HG02973 (cell line): Measurements from ENCODE around the gene MEGF6.

Source experiments
- ATAC-seq: cut with Tn5 transposase; IDR thresholded peaks from one replicate; pipeline ENCODE4 v1.9.1; 2021; ENCODE audit warnings: moderate library complexity; ENCODE audit not compliant: unreplicated experiment

Gene MEGF6

GRCh38 chr1:3645666-3646355, 34.5 kb upstream of the MEGF6 start:
- ATAC-seq = no peak

- no peak for ATAC-seq
Observed at GRCh38 chr1:3645247-3645646, 33.9 kb upstream of the MEGF6 start.

DNA sequence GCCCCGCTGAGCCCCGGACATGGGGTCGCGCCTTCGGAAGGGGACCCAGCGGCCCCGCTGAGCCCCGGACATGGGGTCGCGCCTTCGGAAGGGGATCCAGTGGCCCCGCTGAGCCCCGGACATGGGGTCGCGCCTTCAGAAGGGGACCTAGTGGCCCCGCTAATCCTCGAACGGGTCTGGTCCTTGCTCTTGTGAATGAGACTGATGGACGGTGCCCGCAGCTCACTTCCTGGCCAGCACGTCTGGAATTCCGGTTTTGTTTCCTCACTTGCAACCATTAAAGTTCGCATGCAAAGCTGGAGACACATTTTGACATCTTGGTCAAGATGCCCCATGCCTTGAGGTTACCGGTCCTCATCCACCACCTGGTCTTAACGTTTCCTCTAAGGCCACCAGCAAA, 33.0 kb upstream of the MEGF6 start:
- no peak for ATAC-seq

- no peak for ATAC-seq
Observed at GRCh38 chr1:3642919-3643675, 31.8 kb upstream of the MEGF6 start.

DNA sequence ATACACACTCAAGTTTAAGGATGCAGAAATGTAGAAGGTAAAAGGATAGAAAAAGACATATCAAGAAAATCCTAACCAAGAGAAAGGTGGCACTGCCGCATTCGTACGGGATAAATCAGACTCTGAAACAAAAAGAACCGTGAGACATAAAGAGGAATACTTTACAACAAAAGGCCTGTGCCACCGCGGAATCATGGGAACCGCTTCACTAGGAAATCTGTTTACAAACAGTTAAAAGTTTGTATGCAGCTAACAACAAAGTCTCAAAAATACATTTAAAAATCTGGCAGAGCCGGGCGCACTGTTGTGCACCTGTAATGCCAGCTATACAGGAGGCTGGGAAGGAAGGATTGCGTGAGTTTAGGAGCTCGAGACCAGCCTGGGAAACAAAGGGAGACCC, 30.5 kb upstream of the MEGF6 start:
- ATAC-seq = no peak

DNA sequence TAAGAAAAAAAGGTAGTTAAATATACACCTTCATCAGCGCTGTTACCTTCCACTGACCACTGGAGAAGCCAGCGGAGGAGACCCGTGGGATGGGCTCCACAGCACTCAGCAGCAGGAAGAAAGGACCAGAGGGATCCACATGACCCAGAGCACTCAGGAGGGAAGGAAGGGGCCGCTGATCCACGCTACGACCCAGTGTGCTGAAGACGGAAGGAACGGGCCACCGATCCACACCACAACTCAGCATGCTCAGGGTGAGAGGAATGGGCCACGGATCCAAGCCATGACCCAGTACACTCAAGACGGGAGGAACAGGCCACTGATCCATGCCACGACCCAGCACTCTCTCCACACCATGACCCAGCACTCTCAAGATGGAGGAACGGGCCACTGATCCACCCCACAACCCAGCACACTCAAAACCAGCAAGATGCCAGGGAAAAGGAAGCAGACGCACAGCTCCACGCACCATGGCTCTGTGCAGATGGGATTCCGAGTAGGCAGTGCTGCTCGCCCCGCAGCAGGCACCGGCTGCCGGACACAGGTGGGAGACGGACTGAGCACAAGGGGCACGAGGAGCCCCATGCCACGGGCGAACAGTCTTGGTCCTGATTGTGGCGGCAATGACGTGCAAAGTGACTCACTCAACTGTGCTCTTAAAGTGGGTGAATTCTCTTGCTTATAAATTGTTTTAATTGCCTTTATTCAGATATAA, 29.9 kb upstream of the MEGF6 start:
- ATAC-seq = no peak

DNA sequence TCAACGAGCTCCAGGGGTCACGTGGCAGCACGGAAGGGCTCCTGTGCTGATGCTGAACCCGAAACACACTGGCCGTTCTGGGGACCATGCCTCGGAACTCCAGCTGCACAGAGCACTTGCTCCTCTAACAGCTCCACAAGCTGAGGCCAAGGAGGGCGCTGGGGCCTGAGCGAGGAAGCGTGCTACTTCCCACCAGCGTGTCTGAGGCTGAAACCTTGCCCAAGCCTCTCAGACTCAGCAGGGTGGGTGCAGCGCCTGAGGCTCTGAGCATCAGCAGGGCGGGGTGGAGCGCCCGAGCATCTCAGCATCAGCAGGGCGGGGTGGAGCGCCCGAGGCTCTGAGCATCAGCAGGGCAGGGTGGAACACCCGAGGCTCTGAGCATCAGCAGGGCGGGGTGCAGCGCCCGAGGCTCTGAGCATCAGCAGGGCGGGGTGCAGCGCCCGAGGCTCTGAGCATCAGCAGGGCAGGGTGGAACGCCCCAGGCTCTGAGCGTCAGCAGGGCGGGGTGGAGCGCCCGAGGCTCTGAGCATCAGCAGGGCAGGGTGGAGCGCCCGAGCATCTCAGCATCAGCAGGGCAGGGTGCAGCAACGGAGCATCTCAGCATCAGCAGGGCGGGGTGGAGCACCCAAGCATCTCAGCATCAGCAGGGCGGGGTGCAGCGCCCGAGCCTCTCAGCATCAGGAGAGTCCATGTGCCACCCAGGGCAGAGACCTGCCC, 29.0 kb upstream of the MEGF6 start:
- no peak for ATAC-seq

DNA sequence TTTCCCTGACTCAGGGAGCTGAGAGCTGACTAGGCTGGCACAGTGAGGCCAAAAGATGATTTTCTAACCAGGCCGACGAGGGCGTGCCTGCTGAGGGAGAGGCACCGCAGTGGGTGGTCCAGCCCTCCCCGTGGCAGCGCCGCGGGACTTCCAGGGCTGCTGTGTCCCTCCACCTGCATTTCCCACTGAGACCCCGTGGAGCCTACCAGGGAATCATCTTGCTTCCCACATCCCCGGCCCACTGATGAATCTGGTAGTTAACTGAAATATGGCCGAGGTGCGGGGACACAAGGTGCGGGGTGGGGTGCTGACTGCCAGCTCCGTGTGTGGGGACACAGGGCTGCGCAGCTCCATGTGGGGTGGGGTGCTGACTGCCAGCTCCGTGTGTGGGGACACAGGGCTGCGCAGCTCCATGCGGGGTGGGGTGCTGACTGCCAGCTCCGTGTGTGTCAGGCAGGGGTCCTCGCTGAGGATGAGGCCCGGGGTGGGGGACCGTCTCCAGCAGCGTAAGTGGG, 28.1 kb upstream of the MEGF6 start:
- ATAC-seq = no peak

DNA sequence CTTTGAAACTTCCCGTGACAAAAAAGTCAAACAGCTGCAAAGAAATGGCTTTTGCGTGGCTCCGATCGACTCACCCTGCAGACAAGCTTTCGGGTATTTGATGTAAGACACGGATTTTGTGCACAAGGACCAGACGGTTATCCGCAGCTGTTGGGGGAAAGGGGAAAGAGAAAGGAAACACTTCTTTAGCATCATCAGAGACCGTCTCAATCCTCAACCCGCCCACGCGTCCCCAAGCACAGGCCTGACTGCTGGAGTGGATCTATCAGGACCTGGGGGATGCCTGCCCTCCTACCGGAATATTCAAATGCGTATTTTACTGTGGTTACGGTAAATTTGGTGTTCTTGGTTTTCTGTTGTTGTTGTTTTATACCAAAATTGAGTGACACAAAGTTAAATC, 27.4 kb upstream of the MEGF6 start:
- no peak for ATAC-seq

DNA sequence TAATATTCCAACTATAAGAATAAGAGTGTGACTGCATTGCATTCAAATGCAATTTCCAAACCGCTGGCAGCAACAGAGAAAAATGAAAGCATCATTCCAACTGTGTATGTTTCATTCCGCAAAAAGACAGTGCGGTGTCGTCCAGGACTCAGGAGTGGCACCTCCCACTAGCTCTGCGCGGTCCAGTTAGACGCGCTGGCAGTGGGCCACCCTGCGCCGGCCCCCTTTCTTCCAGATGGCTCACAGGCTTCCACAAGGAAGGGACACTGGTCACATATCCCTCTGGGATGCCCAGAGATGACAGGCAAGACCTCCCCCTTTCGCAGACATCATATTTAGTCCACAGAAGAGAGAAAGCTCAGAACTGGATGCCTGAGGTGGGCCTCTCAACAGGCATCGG, 26.7 kb upstream of the MEGF6 start:
- no peak for ATAC-seq

GRCh38 chr1:3636531-3636930, 25.2 kb upstream of the MEGF6 start:
- ATAC-seq = no peak

- no peak for ATAC-seq
Observed at GRCh38 chr1:3636080-3636479, 24.8 kb upstream of the MEGF6 start.

GRCh38 chr1:3634059-3634800, 22.9 kb upstream of the MEGF6 start:
- no peak for ATAC-seq

DNA sequence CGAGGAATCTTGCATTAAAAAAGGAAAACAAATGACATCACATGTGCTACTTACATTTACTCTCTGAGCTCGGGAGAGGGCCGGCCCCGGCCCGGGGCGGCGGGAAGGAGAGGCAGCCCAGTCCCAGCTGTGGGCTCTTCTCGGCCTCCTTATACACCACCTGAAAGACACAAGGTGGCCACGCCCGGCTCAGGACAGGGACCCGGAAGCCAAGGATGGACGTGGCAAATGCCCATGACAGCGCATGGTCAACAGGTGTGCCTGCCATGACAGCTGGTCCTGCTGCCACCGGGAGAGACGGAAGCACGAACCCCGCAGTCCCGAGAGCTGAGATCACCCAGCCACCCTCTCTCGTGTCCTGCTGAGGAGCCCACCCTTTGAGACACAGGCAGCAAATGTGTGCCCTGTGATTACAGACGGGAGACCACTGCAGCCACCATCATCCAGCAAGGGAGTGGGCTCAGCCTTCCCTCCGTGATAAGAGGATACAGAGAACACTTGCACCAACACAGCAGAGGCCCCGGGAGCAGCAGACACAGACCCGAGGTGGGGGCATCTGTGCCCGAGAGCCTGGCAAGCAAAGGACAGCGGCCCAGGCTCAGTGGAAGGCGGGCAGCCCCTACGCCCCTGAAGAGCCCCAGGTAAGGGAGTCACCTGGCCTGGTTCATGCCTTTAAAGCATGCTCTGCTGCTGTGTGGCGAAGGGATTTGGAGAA, 22.2 kb upstream of the MEGF6 start:
- no peak for ATAC-seq

DNA sequence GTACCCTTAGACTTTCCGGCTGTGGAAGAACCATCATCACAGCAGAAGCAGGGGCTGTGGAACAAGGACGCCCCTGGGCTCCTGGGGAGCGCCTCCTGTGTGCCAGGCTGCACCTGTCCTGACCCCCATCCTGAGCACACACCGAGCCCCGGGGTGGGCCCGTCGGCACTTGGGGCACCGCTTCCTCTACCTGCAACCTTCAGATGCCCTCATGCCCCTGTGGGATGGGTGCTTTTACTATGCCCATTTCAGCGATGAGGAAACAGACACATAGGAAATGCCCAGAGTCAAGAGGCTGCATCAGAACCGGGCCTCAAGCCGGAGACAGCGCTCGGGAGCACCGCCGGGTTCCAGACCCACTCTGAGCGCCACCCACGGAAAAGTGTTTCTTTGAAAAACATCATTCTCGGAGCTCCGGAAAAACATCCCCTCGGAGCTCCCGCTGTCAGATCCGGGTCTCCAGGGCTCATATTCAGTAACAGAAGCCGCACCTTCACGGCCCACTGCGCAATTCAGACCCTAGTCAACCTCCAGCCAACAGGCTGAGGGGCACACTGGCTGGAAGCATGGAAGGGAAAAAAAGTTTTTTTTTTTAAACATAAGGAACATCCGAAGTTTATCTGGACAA, 21.5 kb upstream of the MEGF6 start:
- no peak for ATAC-seq

GRCh38 chr1:3632298-3632697, 21.0 kb upstream of the MEGF6 start:
- no peak for ATAC-seq

DNA sequence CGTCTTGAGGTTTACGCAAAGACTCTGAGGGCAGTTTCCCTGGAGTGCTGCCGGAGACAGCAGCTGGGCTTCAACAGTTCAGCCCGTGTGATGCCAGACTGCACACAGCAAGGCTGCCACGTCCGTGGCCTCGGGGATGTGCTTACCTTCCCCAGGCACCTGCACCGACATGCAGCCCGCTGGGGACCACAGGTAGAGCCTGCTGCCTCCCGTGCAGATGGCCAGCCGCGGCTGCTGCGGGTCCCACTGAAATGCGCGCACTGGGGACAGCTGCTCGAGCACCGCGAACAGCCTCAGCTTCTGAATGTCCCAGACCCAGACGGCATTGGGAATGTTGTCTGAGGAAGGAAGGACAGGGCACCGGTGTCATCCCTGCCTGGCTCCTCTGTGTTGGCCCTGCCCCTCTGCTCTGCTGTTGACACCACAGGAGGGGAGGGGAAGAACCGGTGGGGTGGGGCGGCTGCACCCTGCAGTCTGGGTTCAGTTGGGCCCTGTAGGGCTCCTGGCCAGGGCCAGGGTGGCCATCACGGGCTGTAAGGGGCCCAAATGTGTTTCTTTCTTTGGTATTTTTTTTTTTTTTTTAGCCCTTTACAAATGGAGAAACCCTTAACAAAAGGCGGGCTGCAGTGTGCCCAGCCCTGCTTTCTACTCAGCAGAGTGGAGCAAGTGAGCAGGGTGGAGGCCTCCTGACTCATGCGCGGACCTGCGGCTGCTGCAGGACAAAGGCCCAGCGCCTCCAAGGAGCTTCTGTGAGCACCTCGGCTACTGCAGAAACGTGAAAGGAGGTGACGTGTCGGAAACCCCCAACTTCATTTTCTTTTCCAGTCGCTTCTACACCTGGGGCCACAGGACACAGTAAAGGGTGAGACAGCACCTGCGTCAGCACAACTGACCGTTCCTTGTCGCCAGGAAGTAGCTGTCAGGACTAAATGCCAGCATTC, 20.3 kb upstream of the MEGF6 start:
- no peak for ATAC-seq

- no peak for ATAC-seq
Observed at GRCh38 chr1:3630914-3631313, 19.6 kb upstream of the MEGF6 start.
